GM23338 (cell line): ENCODE data around the gene FHIT. TPM values are rescaled to one million over a fixed set of nuclear protein-coding genes. Genes with fewer than 3 reads are reported as not detected.

Source experiments
- ATAC-seq: fragments of 200-7000 bp; cut with Tn5 transposase; 3 replicates; pipeline ENCODE4 v1.9.1; 2020
- DNase-seq: peaks from one replicate; pipeline ENCODE4 v3.0.0-alpha.2; 2015; ENCODE audit warnings: low spot score
- H2AFZ ChIP-seq: fragments of 200-600 bp; sonication (generic); 2 replicates; pipeline ENCODE4 v1.8.0; 2016; ENCODE audit warnings: antibody characterized with exemption, mild to moderate bottlenecking, moderate library complexity
- H3F3A ChIP-seq: fragments of 200-600 bp; sonication (generic); replicated peaks from 2 replicates; pipeline ENCODE4 v1.8.0; 2017; ENCODE audit warnings: antibody characterized with exemption, mixed run types, low read depth
- H3K27ac ChIP-seq: fragments of 200-600 bp; sonication (generic); 2 replicates; pipeline ENCODE4 v1.6.1; 2016; ENCODE audit warnings: low read depth
- H3K27me3 ChIP-seq: fragments of 200-600 bp; sonication (generic); 2 replicates; pipeline ENCODE4 v1.8.0; 2016; ENCODE audit warnings: mild to moderate bottlenecking, mixed run types, moderate library complexity; ENCODE audit not compliant: insufficient read depth
- H3K36me3 ChIP-seq: fragments of 200-600 bp; sonication (generic); 2 replicates; pipeline ENCODE4 v1.8.0; 2016; ENCODE audit warnings: mild to moderate bottlenecking; ENCODE audit not compliant: insufficient read depth
- H3K4me1 ChIP-seq: fragments of 200-600 bp; sonication (generic); 2 replicates; pipeline ENCODE4 v1.8.0; 2016; ENCODE audit warnings: mild to moderate bottlenecking, moderate library complexity; ENCODE audit not compliant: insufficient read depth
- H3K4me2 ChIP-seq: fragments of 200-600 bp; sonication (generic); 2 replicates; pipeline ENCODE4 v1.7.1; 2017; ENCODE audit warnings: mixed run types
- H3K4me3 ChIP-seq: fragments of 200-600 bp; sonication (generic); 2 replicates; pipeline ENCODE4 v1.6.1; 2016; ENCODE audit warnings: mixed run types
- H3K79me2 ChIP-seq: fragments of 200-600 bp; sonication (generic); replicated peaks from 2 replicates; pipeline ENCODE4 v1.8.0; 2017; ENCODE audit warnings: mild to moderate bottlenecking; ENCODE audit not compliant: insufficient read depth
- H3K9me2 ChIP-seq: fragments of 200-600 bp; sonication (generic); 2 replicates; pipeline ENCODE4 v1.8.0; 2017; ENCODE audit not compliant: insufficient read depth
- H4K20me1 ChIP-seq: fragments of 200-600 bp; sonication (generic); replicated peaks from 2 replicates; pipeline ENCODE4 v1.8.0; 2017; ENCODE audit warnings: mild to moderate bottlenecking; ENCODE audit not compliant: insufficient read depth
- H3K27ac Mint-ChIP-seq: 2 replicates; pipeline ENCODE4 v1.8.0; 2020; ENCODE audit warnings: inconsistent platforms, mild to moderate bottlenecking, moderate library complexity, mixed read lengths
- H3K27me3 Mint-ChIP-seq: 3 replicates; pipeline ENCODE4 v1.8.0; 2022; ENCODE audit warnings: low read depth, mild to moderate bottlenecking, moderate library complexity, mixed read lengths, inconsistent platforms; ENCODE audit not compliant: insufficient read depth, poor library complexity
- H3K36me3 Mint-ChIP-seq: 3 replicates; pipeline ENCODE4 v1.8.0; 2021; ENCODE audit warnings: low read depth, mild to moderate bottlenecking, inconsistent platforms, moderate library complexity, mixed read lengths
- H3K4me1 Mint-ChIP-seq: 3 replicates; pipeline ENCODE4 v1.8.0; 2020; ENCODE audit warnings: mild to moderate bottlenecking, inconsistent platforms, mixed read lengths
- H3K4me3 Mint-ChIP-seq: 3 replicates; pipeline ENCODE4 v1.8.0; 2021; ENCODE audit warnings: moderate library complexity, mild to moderate bottlenecking, inconsistent platforms, mixed read lengths
- H3K9me3 Mint-ChIP-seq: 3 replicates; pipeline ENCODE4 v1.8.0; 2020; ENCODE audit warnings: moderate library complexity, mild to moderate bottlenecking, inconsistent platforms, mixed read lengths
- CREB1 ChIP-seq: fragments of 250-450 bp; sonication (Bioruptor Pico); IDR thresholded peaks from 2 replicates; pipeline ENCODE4 v1.5.0; 2020; ENCODE audit warnings: low read depth, mild to moderate bottlenecking, moderate library complexity
- EZH2phosphoT487 ChIP-seq: fragments of 200-600 bp; sonication (generic); IDR thresholded peaks from one replicate; pipeline ENCODE4 v1.8.1; 2018; ENCODE audit warnings: antibody characterized with exemption; ENCODE audit not compliant: unreplicated experiment
- JUNB ChIP-seq: IDR thresholded peaks from one replicate; pipeline ENCODE4 v1.6.1; 2016; ENCODE audit warnings: antibody characterized with exemption; ENCODE audit not compliant: unreplicated experiment
- NANOG ChIP-seq: IDR thresholded peaks from 2 replicates; pipeline ENCODE4 v1.6.1; 2016; ENCODE audit warnings: antibody characterized with exemption, borderline replicate concordance
- POLR2AphosphoS5 ChIP-seq: IDR thresholded peaks from 2 replicates; pipeline ENCODE4 v1.6.1; 2016; ENCODE audit warnings: antibody characterized with exemption, low read depth
- REST ChIP-seq: IDR thresholded peaks from one replicate; pipeline ENCODE4 v1.6.1; 2018; ENCODE audit warnings: antibody characterized with exemption; ENCODE audit not compliant: unreplicated experiment
- STAT1 ChIP-seq: IDR thresholded peaks from one replicate; pipeline ENCODE4 v1.6.1; 2016; ENCODE audit warnings: antibody characterized with exemption; ENCODE audit not compliant: unreplicated experiment
- ZNF114 ChIP-seq: fragments of 250-450 bp; sonication (Bioruptor Pico); IDR thresholded peaks from 2 replicates; pipeline ENCODE4 v1.5.0; 2020; ENCODE audit warnings: mild to moderate bottlenecking, moderate library complexity
- ZNF331 ChIP-seq: fragments of 250-450 bp; sonication (Bioruptor Pico); IDR thresholded peaks from 2 replicates; pipeline ENCODE4 v1.5.0; 2020; ENCODE audit warnings: low read depth, mild to moderate bottlenecking, moderate library complexity
- polyA plus RNA-seq: library from polyadenylated mRNA; unstranded; fragments of >200 nt; fragmentation: Nextera tagmentation; extraction: Ambion mirVana; gene quantifications from 2 replicates; pipeline ENCODE4 v1.2.1, GENCODE V29; 2016
- total RNA-seq: library from RNA; depleted of rRNA; stranded (reverse); fragments of >200 nt; shearing (Covaris generic); gene quantifications from 2 replicates; pipeline ENCODE4 v1.2.3, GENCODE V29; 2014
- TF ChIP-seq, protein P1 (sequence below): fragments of 250-450 bp; sonication (Bioruptor Pico); IDR thresholded peaks from 2 replicates; pipeline ENCODE4 v1.5.0; 2020; ENCODE audit warnings: mild to moderate bottlenecking, moderate library complexity
- TF ChIP-seq, protein P2 (sequence below): IDR thresholded peaks from 2 replicates; pipeline ENCODE4 v1.6.1; 2016; ENCODE audit warnings: antibody characterized with exemption

The FHIT gene
- total and polyA plus RNA-seq, 2 experiments from 2014 or later, result 3.0 to 8.3 TPM

- TF ChIP-seq, protein P1, sequence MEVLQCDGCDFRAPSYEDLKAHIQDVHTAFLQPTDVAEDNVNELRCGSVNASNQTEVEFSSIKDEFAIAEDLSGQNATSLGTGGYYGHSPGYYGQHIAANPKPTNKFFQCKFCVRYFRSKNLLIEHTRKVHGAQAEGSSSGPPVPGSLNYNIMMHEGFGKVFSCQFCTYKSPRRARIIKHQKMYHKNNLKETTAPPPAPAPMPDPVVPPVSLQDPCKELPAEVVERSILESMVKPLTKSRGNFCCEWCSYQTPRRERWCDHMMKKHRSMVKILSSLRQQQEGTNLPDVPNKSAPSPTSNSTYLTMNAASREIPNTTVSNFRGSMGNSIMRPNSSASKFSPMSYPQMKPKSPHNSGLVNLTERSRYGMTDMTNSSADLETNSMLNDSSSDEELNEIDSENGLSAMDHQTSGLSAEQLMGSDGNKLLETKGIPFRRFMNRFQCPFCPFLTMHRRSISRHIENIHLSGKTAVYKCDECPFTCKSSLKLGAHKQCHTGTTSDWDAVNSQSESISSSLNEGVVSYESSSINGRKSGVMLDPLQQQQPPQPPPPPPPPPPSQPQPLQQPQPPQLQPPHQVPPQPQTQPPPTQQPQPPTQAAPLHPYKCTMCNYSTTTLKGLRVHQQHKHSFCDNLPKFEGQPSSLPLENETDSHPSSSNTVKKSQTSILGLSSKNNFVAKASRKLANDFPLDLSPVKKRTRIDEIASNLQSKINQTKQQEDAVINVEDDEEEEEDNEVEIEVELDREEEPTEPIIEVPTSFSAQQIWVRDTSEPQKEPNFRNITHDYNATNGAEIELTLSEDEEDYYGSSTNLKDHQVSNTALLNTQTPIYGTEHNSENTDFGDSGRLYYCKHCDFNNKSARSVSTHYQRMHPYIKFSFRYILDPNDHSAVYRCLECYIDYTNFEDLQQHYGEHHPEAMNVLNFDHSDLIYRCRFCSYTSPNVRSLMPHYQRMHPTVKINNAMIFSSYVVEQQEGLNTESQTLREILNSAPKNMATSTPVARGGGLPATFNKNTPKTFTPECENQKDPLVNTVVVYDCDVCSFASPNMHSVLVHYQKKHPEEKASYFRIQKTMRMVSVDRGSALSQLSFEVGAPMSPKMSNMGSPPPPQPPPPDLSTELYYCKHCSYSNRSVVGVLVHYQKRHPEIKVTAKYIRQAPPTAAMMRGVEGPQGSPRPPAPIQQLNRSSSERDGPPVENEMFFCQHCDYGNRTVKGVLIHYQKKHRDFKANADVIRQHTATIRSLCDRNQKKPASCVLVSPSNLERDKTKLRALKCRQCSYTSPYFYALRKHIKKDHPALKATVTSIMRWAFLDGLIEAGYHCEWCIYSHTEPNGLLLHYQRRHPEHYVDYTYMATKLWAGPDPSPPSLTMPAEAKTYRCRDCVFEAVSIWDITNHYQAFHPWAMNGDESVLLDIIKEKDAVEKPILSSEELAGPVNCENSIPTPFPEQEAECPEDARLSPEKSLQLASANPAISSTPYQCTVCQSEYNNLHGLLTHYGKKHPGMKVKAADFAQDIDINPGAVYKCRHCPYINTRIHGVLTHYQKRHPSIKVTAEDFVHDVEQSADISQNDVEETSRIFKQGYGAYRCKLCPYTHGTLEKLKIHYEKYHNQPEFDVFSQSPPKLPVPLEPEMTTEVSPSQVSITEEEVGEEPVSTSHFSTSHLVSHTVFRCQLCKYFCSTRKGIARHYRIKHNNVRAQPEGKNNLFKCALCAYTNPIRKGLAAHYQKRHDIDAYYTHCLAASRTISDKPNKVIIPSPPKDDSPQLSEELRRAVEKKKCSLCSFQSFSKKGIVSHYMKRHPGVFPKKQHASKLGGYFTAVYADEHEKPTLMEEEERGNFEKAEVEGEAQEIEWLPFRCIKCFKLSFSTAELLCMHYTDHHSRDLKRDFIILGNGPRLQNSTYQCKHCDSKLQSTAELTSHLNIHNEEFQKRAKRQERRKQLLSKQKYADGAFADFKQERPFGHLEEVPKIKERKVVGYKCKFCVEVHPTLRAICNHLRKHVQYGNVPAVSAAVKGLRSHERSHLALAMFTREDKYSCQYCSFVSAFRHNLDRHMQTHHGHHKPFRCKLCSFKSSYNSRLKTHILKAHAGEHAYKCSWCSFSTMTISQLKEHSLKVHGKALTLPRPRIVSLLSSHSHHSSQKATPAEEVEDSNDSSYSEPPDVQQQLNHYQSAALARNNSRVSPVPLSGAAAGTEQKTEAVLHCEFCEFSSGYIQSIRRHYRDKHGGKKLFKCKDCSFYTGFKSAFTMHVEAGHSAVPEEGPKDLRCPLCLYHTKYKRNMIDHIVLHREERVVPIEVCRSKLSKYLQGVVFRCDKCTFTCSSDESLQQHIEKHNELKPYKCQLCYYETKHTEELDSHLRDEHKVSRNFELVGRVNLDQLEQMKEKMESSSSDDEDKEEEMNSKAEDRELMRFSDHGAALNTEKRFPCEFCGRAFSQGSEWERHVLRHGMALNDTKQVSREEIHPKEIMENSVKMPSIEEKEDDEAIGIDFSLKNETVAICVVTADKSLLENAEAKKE, result no peak
- TF ChIP-seq JUNB (no peak), CREB1 (CRISPR knock-in tag) (no peak), POLR2AphosphoS5 (no peak), ZNF114 (no peak), STAT1 (no peak)
These were observed 192.4 kb downstream of the FHIT start (continued) for GRCh38 chr3:61058836-61059235.

GRCh38 chr3:61057464-61057863 lies 193.8 kb downstream of the FHIT start:
- H3K79me2 ChIP-seq, result no peaks in the 10 kb centered on the region
- H3K4me3 Mint-ChIP-seq, result no peak overlapping the region
- ATAC-seq (no peak), DNase-seq (no peak)
- H3K27me3 Mint-ChIP-seq, result peaks cover 1% of the 10 kb centered on the region
- H3K4me1 Mint-ChIP-seq, result peaks cover 3% of the 10 kb centered on the region; the same call in 2 of the 3 replicates
- no peaks in the 10 kb centered on the region for H3K27me3 ChIP-seq
- H3K4me1 ChIP-seq, result 0 out of 2 replicates have a peak, but pooled peaks cover 3% of the 10 kb centered on the region
- no peaks in the 10 kb centered on the region for H3F3A ChIP-seq
- no peak overlapping the region for H3K4me3 ChIP-seq
- H3K9me3 Mint-ChIP-seq, result no peaks in the 10 kb centered on the region
- H3K27ac Mint-ChIP-seq, result no peak overlapping the region
- no peaks in the 10 kb centered on the region for H3K36me3 ChIP-seq
- H3K4me2 ChIP-seq, result no peak overlapping the region
- no peak overlapping the region for H3K27ac ChIP-seq
- H3K9me2 ChIP-seq, result no peaks in the 10 kb centered on the region
- no peak overlapping the region for H2AFZ ChIP-seq
- H4K20me1 ChIP-seq, result no peaks in the 10 kb centered on the region
- no peaks in the 10 kb centered on the region for H3K36me3 Mint-ChIP-seq
- TF ChIP-seq CREB1 (CRISPR knock-in tag) (no peak), STAT1 (no peak), ZNF114 (no peak), REST (no peak), ZNF331 (CRISPR knock-in tag) (no peak), EZH2phosphoT487 (no peak), POLR2AphosphoS5 (no peak), JUNB (no peak), NANOG (no peak)
- TF ChIP-seq, protein P2, sequence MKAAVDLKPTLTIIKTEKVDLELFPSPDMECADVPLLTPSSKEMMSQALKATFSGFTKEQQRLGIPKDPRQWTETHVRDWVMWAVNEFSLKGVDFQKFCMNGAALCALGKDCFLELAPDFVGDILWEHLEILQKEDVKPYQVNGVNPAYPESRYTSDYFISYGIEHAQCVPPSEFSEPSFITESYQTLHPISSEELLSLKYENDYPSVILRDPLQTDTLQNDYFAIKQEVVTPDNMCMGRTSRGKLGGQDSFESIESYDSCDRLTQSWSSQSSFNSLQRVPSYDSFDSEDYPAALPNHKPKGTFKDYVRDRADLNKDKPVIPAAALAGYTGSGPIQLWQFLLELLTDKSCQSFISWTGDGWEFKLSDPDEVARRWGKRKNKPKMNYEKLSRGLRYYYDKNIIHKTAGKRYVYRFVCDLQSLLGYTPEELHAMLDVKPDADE, result no peak
